A549 (cell line): Measurements from ENCODE around the gene MAN2B2. TPM values are rescaled to one million over a fixed set of nuclear protein-coding genes. Genes with fewer than 3 reads are reported as not detected.

Experiments
- ATAC-seq, 2 experiments: fragments of 200-7000 bp in 1 of 2; fragments of >200 bp in 1 of 2; cut with Nextera tagmentation in 1 of 2; cut with Tn5 transposase in 1 of 2; 3 replicates each; pipeline versions ENCODE4 v1.8.0 to v1.9.1; 2018 to 2020; ENCODE audit warnings: mild to moderate bottlenecking in 1 of 2, moderate library complexity in 1 of 2
- CTCF ChIA-PET: fragments of 300-600 bp; sonication (Branson Sonifier 250); formaldehyde crosslinking; extraction: SDS; loops from one replicate; lab custom pipeline; 2021; ENCODE audit warnings: antibody characterized with exemption, inconsistent platforms; lab: Yijun Ruan, JAX
- POLR2A ChIA-PET: fragments of 350-600 bp; formaldehyde crosslinking; extraction: SDS; loops from one replicate; lab custom pipeline; 2021; ENCODE audit warnings: antibody characterized with exemption, inconsistent platforms; lab: Yijun Ruan, JAX
- DNase-seq, 2 experiments: peaks; one replicate each; pipeline versions ENCODE4 v3.0.0 to v3.0.0-alpha.2; 2011 to 2016; ENCODE audit warnings: low read depth in 1 of 2, low spot score in 1 of 2
- FAIRE-seq: peaks from 2 replicates; lab custom pipeline; 2011; peaks lifted over from hg19 to GRCh38; lab: Jason Lieb, UNC
- H3K27ac ChIP-seq, 2 experiments: fragments of >200 bp; sonication (Bioruptor Twin); formaldehyde crosslinking; 3 replicates each; pipeline ENCODE4 v1.5.1; 2016 to 2017
- H3K4me1 ChIP-seq: fragments of >200 bp; sonication (Bioruptor Twin); formaldehyde crosslinking; 3 replicates; pipeline ENCODE4 v1.6.1; 2016
- H3K4me2 ChIP-seq: fragments of >200 bp; sonication (Bioruptor Twin); formaldehyde crosslinking; 3 replicates; pipeline ENCODE4 v1.6.1; 2016
- H3K4me3 ChIP-seq: fragments of >200 bp; sonication (Bioruptor Twin); formaldehyde crosslinking; 3 replicates; pipeline ENCODE4 v1.5.1; 2016
- H3K9me3 ChIP-seq: fragments of >200 bp; sonication (Bioruptor Twin); formaldehyde crosslinking; 3 replicates; pipeline ENCODE4 v1.6.1; 2016
- CHD2 ChIP-seq: fragments of 150-350 bp; IDR thresholded peaks from 2 replicates; pipeline ENCODE4 v1.6.1; 2014; ENCODE audit warnings: low read length; ENCODE audit not compliant: partially characterized antibody
- CHD4 ChIP-seq: fragments of 200-600 bp; sonication (generic); IDR thresholded peaks from 2 replicates; pipeline ENCODE4 v1.6.1; 2016; ENCODE audit warnings: antibody characterized with exemption, mild to moderate bottlenecking, borderline replicate concordance
- E2F6 ChIP-seq: IDR thresholded peaks from 2 replicates; pipeline ENCODE4 v1.6.1; 2012; ENCODE audit warnings: low read depth, borderline replicate concordance
- EHMT2 ChIP-seq: fragments of 200-600 bp; sonication (generic); IDR thresholded peaks from 2 replicates; pipeline ENCODE4 v1.6.1; 2016; ENCODE audit warnings: antibody characterized with exemption, low read depth, mild to moderate bottlenecking, moderate library complexity
- ESRRA ChIP-seq: fragments of 150-350 bp; IDR thresholded peaks from 2 replicates; pipeline ENCODE4 v1.6.1; 2014; ENCODE audit warnings: mild to moderate bottlenecking, low read length, borderline replicate concordance
- FOXS1 ChIP-seq: fragments of 250-450 bp; sonication (Bioruptor Pico); IDR thresholded peaks from 2 replicates; pipeline ENCODE4 v1.5.0; 2020; ENCODE audit warnings: mild to moderate bottlenecking, moderate library complexity
- HOXB13 ChIP-seq: fragments of 250-450 bp; sonication (Bioruptor Pico); IDR thresholded peaks from 2 replicates; pipeline ENCODE4 v1.5.0; 2020; ENCODE audit warnings: low read depth, mild to moderate bottlenecking, moderate library complexity
- HOXB5 ChIP-seq: fragments of 250-450 bp; sonication (Bioruptor Pico); IDR thresholded peaks from 2 replicates; pipeline ENCODE4 v1.5.0; 2020; ENCODE audit warnings: mild to moderate bottlenecking, moderate library complexity
- JUN ChIP-seq, 2 experiments: fragments of >200 bp; sonication (Bioruptor Twin); formaldehyde crosslinking; IDR thresholded peaks; 2 replicates in 1 of 2; 3 replicates in 1 of 2; pipeline ENCODE4 v1.6.1; 2016 to 2017
- KDM1A ChIP-seq: fragments of 200-600 bp; sonication (generic); IDR thresholded peaks from 2 replicates; pipeline ENCODE4 v1.6.1; 2016; ENCODE audit warnings: low read depth, mild to moderate bottlenecking
- POLR2A ChIP-seq: IDR thresholded peaks from 2 replicates; pipeline ENCODE4 v1.6.1; 2012; ENCODE audit warnings: mild to moderate bottlenecking, low read length
- RAD21 ChIP-seq, 2 experiments: fragments of >200 bp in 1 of 2; sonication (Bioruptor Twin) in 1 of 2; formaldehyde crosslinking in 1 of 2; IDR thresholded peaks in 1 of 2; conservative IDR thresholded peaks in 1 of 2; 2 replicates in 1 of 2; 3 replicates in 1 of 2; pipeline ENCODE4 v1.6.1; 2012 to 2018; ENCODE audit warnings: inconsistent platforms in 1 of 2
- RFX5 ChIP-seq: fragments of 450-650 bp; IDR thresholded peaks from 2 replicates; pipeline ENCODE4 v1.7.1; 2014; ENCODE audit warnings: antibody characterized with exemption, mild to moderate bottlenecking, moderate library complexity
- TP53 ChIP-seq: fragments of 250-450 bp; sonication (Bioruptor Pico); IDR thresholded peaks from 2 replicates; pipeline ENCODE4 v1.5.0; 2021; ENCODE audit warnings: mild to moderate bottlenecking, moderate library complexity
- ZC3H11A ChIP-seq: fragments of 450-650 bp; IDR thresholded peaks from 2 replicates; pipeline ENCODE4 v1.6.1; 2014; ENCODE audit warnings: antibody characterized with exemption, mild to moderate bottlenecking
- ZNF302 ChIP-seq: fragments of 250-450 bp; sonication (Bioruptor Pico); IDR thresholded peaks from 2 replicates; pipeline ENCODE4 v1.9.0; 2021; ENCODE audit warnings: inconsistent platforms, mild to moderate bottlenecking, moderate library complexity
- WGBS: methylation state at CpG from one replicate; pipeline ENCODE4 v1.1.6; 2017; ENCODE audit errors: missing lambda C conversion rate; 5-methylcytosine and 5-hydroxymethylcytosine counted together
- polyA plus RNA-seq, 4 experiments: library from polyadenylated mRNA; depleted of rRNA in 3 of 4; stranded (reverse); fragments of >200 nt; fragmentation: RNase III in 1 of 4; extraction: RNeasy Plus Mini Kit Qiagen cat#74134 plus additional on column Dnase treatment in 1 of 4; gene quantifications; 2 replicates in 3 of 4; 3 replicates in 1 of 4; pipeline ENCODE4 v1.2.3, GENCODE V29; 2011 to 2017
- TF ChIP-seq, protein P1 (sequence below): fragments of 200-600 bp; sonication (generic); IDR thresholded peaks from 2 replicates; pipeline ENCODE4 v1.6.1; 2016; ENCODE audit warnings: antibody characterized with exemption, mild to moderate bottlenecking, moderate library complexity
- TF ChIP-seq, protein P2 (sequence below): IDR thresholded peaks from 2 replicates; pipeline ENCODE4 v1.6.1; 2012
- TF ChIP-seq, protein P3 (sequence below): fragments of 150-350 bp; IDR thresholded peaks from 2 replicates; pipeline ENCODE4 v1.6.1; 2014; ENCODE audit warnings: low read depth, mild to moderate bottlenecking, low read length

MAN2B2 gene
- polyA plus RNA-seq, 2 of the 4 experiments (the other 2 are of a cell fraction), result 6.3 to 8.4 TPM

- FAIRE-seq, result no peak
- Histone ChIP-seq H3K9me3 (no peaks in the 10 kb centered on the region), H3K4me2 (no peak overlapping the region), H3K27ac (no peak overlapping the region)
- WGBS, result 63% methylated on average over 15 of the region's 15 CpGs
- CTCF ChIA-PET, result interaction anchor here (1.0 to 5.7 kb wide), 2 partner anchors 9 to 16 kb away, joined by 4 to 34 read pairs; no protein-coding TSS in a partner anchor
- ATAC-seq, result no peak
- TF ChIP-seq ZC3H11A (no peak), TP53 (CRISPR knock-in tag) (no peak), ESRRA (no peak), CHD2 (no peak), KDM1A (no peak)
- TF ChIP-seq, protein P1, sequence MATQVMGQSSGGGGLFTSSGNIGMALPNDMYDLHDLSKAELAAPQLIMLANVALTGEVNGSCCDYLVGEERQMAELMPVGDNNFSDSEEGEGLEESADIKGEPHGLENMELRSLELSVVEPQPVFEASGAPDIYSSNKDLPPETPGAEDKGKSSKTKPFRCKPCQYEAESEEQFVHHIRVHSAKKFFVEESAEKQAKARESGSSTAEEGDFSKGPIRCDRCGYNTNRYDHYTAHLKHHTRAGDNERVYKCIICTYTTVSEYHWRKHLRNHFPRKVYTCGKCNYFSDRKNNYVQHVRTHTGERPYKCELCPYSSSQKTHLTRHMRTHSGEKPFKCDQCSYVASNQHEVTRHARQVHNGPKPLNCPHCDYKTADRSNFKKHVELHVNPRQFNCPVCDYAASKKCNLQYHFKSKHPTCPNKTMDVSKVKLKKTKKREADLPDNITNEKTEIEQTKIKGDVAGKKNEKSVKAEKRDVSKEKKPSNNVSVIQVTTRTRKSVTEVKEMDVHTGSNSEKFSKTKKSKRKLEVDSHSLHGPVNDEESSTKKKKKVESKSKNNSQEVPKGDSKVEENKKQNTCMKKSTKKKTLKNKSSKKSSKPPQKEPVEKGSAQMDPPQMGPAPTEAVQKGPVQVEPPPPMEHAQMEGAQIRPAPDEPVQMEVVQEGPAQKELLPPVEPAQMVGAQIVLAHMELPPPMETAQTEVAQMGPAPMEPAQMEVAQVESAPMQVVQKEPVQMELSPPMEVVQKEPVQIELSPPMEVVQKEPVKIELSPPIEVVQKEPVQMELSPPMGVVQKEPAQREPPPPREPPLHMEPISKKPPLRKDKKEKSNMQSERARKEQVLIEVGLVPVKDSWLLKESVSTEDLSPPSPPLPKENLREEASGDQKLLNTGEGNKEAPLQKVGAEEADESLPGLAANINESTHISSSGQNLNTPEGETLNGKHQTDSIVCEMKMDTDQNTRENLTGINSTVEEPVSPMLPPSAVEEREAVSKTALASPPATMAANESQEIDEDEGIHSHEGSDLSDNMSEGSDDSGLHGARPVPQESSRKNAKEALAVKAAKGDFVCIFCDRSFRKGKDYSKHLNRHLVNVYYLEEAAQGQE, result no peak
- TF ChIP-seq, all 56 proteins: peak for 0
- Histone ChIP-seq H3K4me1 (no peaks in the 10 kb centered on the region), H3K4me3 (no peak overlapping the region)
- POLR2A ChIA-PET, result no interaction called here
- no peak for DNase-seq
Observed at GRCh38 chr4:6530301-6530700, 44.7 kb upstream of the MAN2B2 start.

DNA sequence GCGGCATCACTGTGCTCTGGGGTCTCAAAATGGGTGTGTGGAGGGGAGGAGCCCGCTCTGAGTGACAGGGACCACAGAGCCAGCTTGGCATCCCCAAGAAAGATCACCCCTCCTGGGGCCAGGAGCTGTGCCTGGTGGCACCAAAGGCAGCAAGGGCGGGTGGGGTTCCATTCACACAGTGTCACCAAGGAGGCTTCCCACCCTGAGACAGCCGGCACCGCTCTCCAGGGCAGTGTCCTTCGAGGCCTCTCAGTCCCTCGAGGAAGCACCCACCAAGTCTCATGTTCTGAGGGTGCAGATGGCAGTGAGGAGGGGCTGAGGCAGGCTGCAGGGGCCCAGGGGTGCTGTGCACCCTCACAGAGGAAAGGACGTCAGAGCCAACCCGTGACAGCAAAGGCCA is 44.0 kb upstream of the MAN2B2 start:
- H3K4me3 ChIP-seq, result no peak overlapping the region
- ChIA-PET CTCF (interaction anchor here (0.6 kb wide), 1 partner anchor 18 kb away, joined by 5 read pairs; no protein-coding TSS in a partner anchor), POLR2A (no interaction called here)
- H3K4me1 ChIP-seq, result no peaks in the 10 kb centered on the region
- DNase-seq, result no peak
- FAIRE-seq, result no peak
- TF ChIP-seq CHD4 (no peak), EHMT2 (no peak), POLR2A (no peak), HOXB5 (CRISPR knock-in tag) (no peak), ZNF302 (CRISPR knock-in tag) (no peak), FOXS1 (no peak), JUN (IDR thresholded peaks at IDR 0.05) (no peak), RAD21 (conservative IDR thresholded peaks at IDR 0.05 in 1 of 2, IDR thresholded peaks at IDR 0.05 in 1 of 2) (no peak), E2F6 (no peak), HOXB13 (no peak), RFX5 (no peak)
- TF ChIP-seq, protein P2, sequence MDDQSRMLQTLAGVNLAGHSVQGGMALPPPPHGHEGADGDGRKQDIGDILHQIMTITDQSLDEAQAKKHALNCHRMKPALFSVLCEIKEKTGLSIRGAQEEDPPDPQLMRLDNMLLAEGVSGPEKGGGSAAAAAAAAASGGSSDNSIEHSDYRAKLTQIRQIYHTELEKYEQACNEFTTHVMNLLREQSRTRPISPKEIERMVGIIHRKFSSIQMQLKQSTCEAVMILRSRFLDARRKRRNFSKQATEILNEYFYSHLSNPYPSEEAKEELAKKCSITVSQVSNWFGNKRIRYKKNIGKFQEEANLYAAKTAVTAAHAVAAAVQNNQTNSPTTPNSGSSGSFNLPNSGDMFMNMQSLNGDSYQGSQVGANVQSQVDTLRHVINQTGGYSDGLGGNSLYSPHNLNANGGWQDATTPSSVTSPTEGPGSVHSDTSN, result no peak
- TF ChIP-seq, protein P3, sequence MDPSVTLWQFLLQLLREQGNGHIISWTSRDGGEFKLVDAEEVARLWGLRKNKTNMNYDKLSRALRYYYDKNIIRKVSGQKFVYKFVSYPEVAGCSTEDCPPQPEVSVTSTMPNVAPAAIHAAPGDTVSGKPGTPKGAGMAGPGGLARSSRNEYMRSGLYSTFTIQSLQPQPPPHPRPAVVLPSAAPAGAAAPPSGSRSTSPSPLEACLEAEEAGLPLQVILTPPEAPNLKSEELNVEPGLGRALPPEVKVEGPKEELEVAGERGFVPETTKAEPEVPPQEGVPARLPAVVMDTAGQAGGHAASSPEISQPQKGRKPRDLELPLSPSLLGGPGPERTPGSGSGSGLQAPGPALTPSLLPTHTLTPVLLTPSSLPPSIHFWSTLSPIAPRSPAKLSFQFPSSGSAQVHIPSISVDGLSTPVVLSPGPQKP, result no peak
- no peaks in the 10 kb centered on the region for H3K9me3 ChIP-seq
- H3K27ac ChIP-seq, result no peak overlapping the region
- ATAC-seq, result no peak
- H3K4me2 ChIP-seq, result no peak overlapping the region
- no CpG with 5 or more reads among the region's 9 CpGs for WGBS
